ENCODE data around the gene EFTUD2.

EFTUD2 gene

GRCh38 chr17:44909681-44910144, 10.5 kb upstream of the EFTUD2 start:
- TF ChIP-seq GATA2 (IDR thresholded peaks at IDR 0.05; ENCODE audit: low read depth, low read length): no peak
- no peak for TF ChIP-seq GATA3 (IDR thresholded peaks at IDR 0.05; ENCODE audit: low read depth, low read length)

GRCh38 chr17:44908761-44909326, 9.6 kb upstream of the EFTUD2 start:
- TF ChIP-seq GATA3 (IDR thresholded peaks at IDR 0.05; ENCODE audit: low read depth, low read length): no peak

- TF ChIP-seq GATA3 (IDR thresholded peaks at IDR 0.05; ENCODE audit: low read depth, low read length): no peak
- TF ChIP-seq GATA2 (IDR thresholded peaks at IDR 0.05; ENCODE audit: low read depth, low read length): no peak
Measured at GRCh38 chr17:44907729-44908470, 8.7 kb upstream of the EFTUD2 start.

- TF ChIP-seq GATA2 (IDR thresholded peaks at IDR 0.05; ENCODE audit: low read depth, low read length): no peak
- no peak for TF ChIP-seq GATA3 (IDR thresholded peaks at IDR 0.05; ENCODE audit: low read depth, low read length)
Measured at GRCh38 chr17:44906763-44907728, 7.8 kb upstream of the EFTUD2 start.

GRCh38 chr17:44906010-44906646, 6.9 kb upstream of the EFTUD2 start:
- no peak for TF ChIP-seq GATA3 (IDR thresholded peaks at IDR 0.05; ENCODE audit: low read depth, low read length)
- TF ChIP-seq GATA2 (IDR thresholded peaks at IDR 0.05; ENCODE audit: low read depth, low read length): no peak

- TF ChIP-seq GATA2 (IDR thresholded peaks at IDR 0.05; ENCODE audit: low read depth, low read length) (no peak), GATA3 (IDR thresholded peaks at IDR 0.05; ENCODE audit: low read depth, low read length) (no peak)
Measured at GRCh38 chr17:44905006-44906000, 6.1 kb upstream of the EFTUD2 start.

- TF ChIP-seq GATA3 (IDR thresholded peaks at IDR 0.05; ENCODE audit: low read depth, low read length): no peak
- TF ChIP-seq GATA2 (IDR thresholded peaks at IDR 0.05; ENCODE audit: low read depth, low read length): no peak
Measured at GRCh38 chr17:44904001-44904984, 5.0 kb upstream of the EFTUD2 start.

GRCh38 chr17:44903012-44903685, 3.9 kb upstream of the EFTUD2 start:
- TF ChIP-seq GATA2 (IDR thresholded peaks at IDR 0.05; ENCODE audit: low read depth, low read length): no peak
- TF ChIP-seq GATA3 (IDR thresholded peaks at IDR 0.05; ENCODE audit: low read depth, low read length): no peak

- TF ChIP-seq GATA2 (IDR thresholded peaks at IDR 0.05; ENCODE audit: low read depth, low read length) (no peak), GATA3 (IDR thresholded peaks at IDR 0.05; ENCODE audit: low read depth, low read length) (no peak)
Measured at GRCh38 chr17:44902135-44902760, 3.0 kb upstream of the EFTUD2 start.

- no peak for TF ChIP-seq GATA3 (IDR thresholded peaks at IDR 0.05; ENCODE audit: low read depth, low read length)
- no peak for TF ChIP-seq GATA2 (IDR thresholded peaks at IDR 0.05; ENCODE audit: low read depth, low read length)
Measured at GRCh38 chr17:44901411-44901921, 2.2 kb upstream of the EFTUD2 start.

GRCh38 chr17:44900894-44901293, 1.6 kb upstream of the EFTUD2 start:
- TF ChIP-seq GATA2 (IDR thresholded peaks at IDR 0.05; ENCODE audit: low read depth, low read length) (no peak), GATA3 (IDR thresholded peaks at IDR 0.05; ENCODE audit: low read depth, low read length) (no peak)
